PC-9 (cell line): ENCODE results near the gene PIK3IP1. TPM values are rescaled to one million over a fixed set of nuclear protein-coding genes. Genes with fewer than 3 reads are reported as not detected.

Source experiments
- BruUV-seq: library from RNA; stranded (reverse); fragments of 400-500 nt; replicated peaks from 2 replicates; lab custom pipeline; 2021; lab: Mats Ljungman, UMichigan
- CTCF ChIA-PET: fragments of 300-600 bp; sonication (Branson Sonifier 250); formaldehyde crosslinking; loops from one replicate; lab custom pipeline; 2022; ENCODE audit warnings: antibody characterized with exemption; lab: Charles Lee
- POLR2A ChIA-PET: fragments of 300-600 bp; sonication (Branson Sonifier 250); formaldehyde crosslinking; loops from one replicate; lab custom pipeline; 2022; ENCODE audit warnings: antibody characterized with exemption; ENCODE audit not compliant: unreplicated experiment; lab: Charles Lee
- DNase-seq, 2 experiments: peaks; one replicate each; pipeline versions ENCODE4 v3.0.0 to v3.0.0-alpha.2; 2015 to 2022; ENCODE audit warnings: mixed read lengths in 1 of 2
- H2AFZ ChIP-seq: fragments of 200-600 bp; sonication (generic); 2 replicates; pipeline ENCODE4 v1.8.1; 2017; ENCODE audit warnings: antibody characterized with exemption
- H3F3A ChIP-seq: fragments of 200-600 bp; sonication (generic); 2 replicates; pipeline ENCODE4 v1.8.1; 2017; ENCODE audit warnings: antibody characterized with exemption, mild to moderate bottlenecking, low read depth; ENCODE audit not compliant: insufficient read depth
- H3K27ac ChIP-seq: fragments of 200-600 bp; sonication (generic); 2 replicates; pipeline ENCODE4 v1.6.1; 2016; ENCODE audit warnings: mixed run types
- H3K27me3 ChIP-seq: fragments of 200-600 bp; sonication (generic); 2 replicates; pipeline ENCODE4 v1.6.1; 2016; ENCODE audit warnings: low read depth, mixed run types; ENCODE audit not compliant: insufficient read depth
- H3K36me3 ChIP-seq: fragments of 200-600 bp; sonication (generic); 2 replicates; pipeline ENCODE4 v1.6.1; 2016; ENCODE audit warnings: low read depth, mixed run types
- H3K4me1 ChIP-seq: fragments of 200-600 bp; sonication (generic); replicated peaks from 2 replicates; pipeline ENCODE4 v1.6.1; 2016; ENCODE audit warnings: mixed run types; ENCODE audit not compliant: insufficient read depth
- H3K4me2 ChIP-seq: fragments of 200-600 bp; sonication (generic); 2 replicates; pipeline ENCODE4 v1.6.1; 2017; ENCODE audit warnings: mixed run types
- H3K4me3 ChIP-seq: fragments of 200-600 bp; sonication (generic); 2 replicates; pipeline ENCODE4 v1.6.1; 2016; ENCODE audit warnings: mixed run types
- H3K79me2 ChIP-seq: fragments of 200-600 bp; sonication (generic); 2 replicates; pipeline ENCODE4 v1.6.1; 2017; ENCODE audit warnings: low read depth, mixed run types
- H3K9me2 ChIP-seq: fragments of 200-600 bp; sonication (generic); 2 replicates; pipeline ENCODE4 v1.8.1; 2017; ENCODE audit warnings: mild to moderate bottlenecking; ENCODE audit not compliant: insufficient read depth
- H3K9me3 ChIP-seq: fragments of 200-600 bp; sonication (generic); 2 replicates; pipeline ENCODE4 v1.8.1; 2016; ENCODE audit warnings: low read depth; ENCODE audit not compliant: insufficient read depth
- H4K20me1 ChIP-seq: fragments of 200-600 bp; sonication (generic); 2 replicates; pipeline ENCODE4 v1.8.1; 2017; ENCODE audit not compliant: insufficient read depth
- CTCF ChIP-seq: fragments of 200-600 bp; sonication (generic); conservative IDR thresholded peaks from 2 replicates; pipeline ENCODE4 v1.6.1; 2017; ENCODE audit warnings: mixed run types, antibody characterized with exemption, mild to moderate bottlenecking, moderate library complexity
- EZH2 ChIP-seq: fragments of 200-600 bp; sonication (generic); IDR thresholded peaks from 2 replicates; pipeline ENCODE4 v1.8.0; 2017; ENCODE audit warnings: antibody characterized with exemption, low read depth
- intact Hi-C: fragments of 100-400 bp; cut with micrococcal nuclease; formaldehyde crosslinking; loops from one replicate; pipeline ENCODE4 v1.10.0; 2022; ENCODE audit not compliant: unreplicated experiment
- total RNA-seq: library from RNA; stranded (reverse); gene quantifications from 2 replicates; pipeline ENCODE4 v1.2.3, GENCODE V29; 2021

PIK3IP1 gene
- total RNA-seq, 1 experiment from 2014 or later, result 15.7 TPM

- Histone ChIP-seq H3K36me3 (0 out of 2 replicates have a peak, but pooled peaks cover 3% of the 10 kb centered on the region), H3K9me3 (no peaks in the 10 kb centered on the region), H3K4me1 (peaks cover 26% of the 10 kb centered on the region), H3K4me2 (no peak overlapping the region), H4K20me1 (no peaks in the 10 kb centered on the region), H3K79me2 (no peaks in the 10 kb centered on the region), H3K27me3 (no peaks in the 10 kb centered on the region), H2AFZ (no peak overlapping the region), H3K9me2 (no peaks in the 10 kb centered on the region), H3F3A (peaks cover 13% of the 10 kb centered on the region), H3K27ac (no peak overlapping the region), H3K4me3 (no peak overlapping the region)
- intact Hi-C loops, result no loop called here
- TF ChIP-seq EZH2 (no peak), CTCF (no peak)
- POLR2A ChIA-PET, result no interaction called here
- no TSS peak for BruUV-seq
- no peak for DNase-seq
- CTCF ChIA-PET, result no interaction called here
Observed at GRCh38 chr22:31287818-31288495, 4.3 kb downstream of the PIK3IP1 start.

GRCh38 chr22:31286360-31287255, 5.7 kb downstream of the PIK3IP1 start:
- no peaks in the 10 kb centered on the region for H3K9me2 ChIP-seq
- H2AFZ ChIP-seq, result no peak overlapping the region
- BruUV-seq, result no TSS peak
- no peaks in the 10 kb centered on the region for H4K20me1 ChIP-seq
- intact Hi-C loops, result no loop called here
- H3K27ac ChIP-seq, result no peak overlapping the region
- H3K4me3 ChIP-seq, result no peak overlapping the region
- no peaks in the 10 kb centered on the region for H3K27me3 ChIP-seq
- H3K4me2 ChIP-seq, result no peak overlapping the region
- H3K36me3 ChIP-seq, result 0 out of 2 replicates have a peak, but pooled peaks cover 3% of the 10 kb centered on the region
- H3K9me3 ChIP-seq, result no peaks in the 10 kb centered on the region
- TF ChIP-seq CTCF, result no peak
- TF ChIP-seq EZH2, result no peak
- peaks cover 13% of the 10 kb centered on the region for H3K4me1 ChIP-seq
- CTCF ChIA-PET, result no interaction called here
- peaks cover 7% of the 10 kb centered on the region for H3F3A ChIP-seq
- DNase-seq, result no peak
- POLR2A ChIA-PET, result no interaction called here
- H3K79me2 ChIP-seq, result no peaks in the 10 kb centered on the region

DNA sequence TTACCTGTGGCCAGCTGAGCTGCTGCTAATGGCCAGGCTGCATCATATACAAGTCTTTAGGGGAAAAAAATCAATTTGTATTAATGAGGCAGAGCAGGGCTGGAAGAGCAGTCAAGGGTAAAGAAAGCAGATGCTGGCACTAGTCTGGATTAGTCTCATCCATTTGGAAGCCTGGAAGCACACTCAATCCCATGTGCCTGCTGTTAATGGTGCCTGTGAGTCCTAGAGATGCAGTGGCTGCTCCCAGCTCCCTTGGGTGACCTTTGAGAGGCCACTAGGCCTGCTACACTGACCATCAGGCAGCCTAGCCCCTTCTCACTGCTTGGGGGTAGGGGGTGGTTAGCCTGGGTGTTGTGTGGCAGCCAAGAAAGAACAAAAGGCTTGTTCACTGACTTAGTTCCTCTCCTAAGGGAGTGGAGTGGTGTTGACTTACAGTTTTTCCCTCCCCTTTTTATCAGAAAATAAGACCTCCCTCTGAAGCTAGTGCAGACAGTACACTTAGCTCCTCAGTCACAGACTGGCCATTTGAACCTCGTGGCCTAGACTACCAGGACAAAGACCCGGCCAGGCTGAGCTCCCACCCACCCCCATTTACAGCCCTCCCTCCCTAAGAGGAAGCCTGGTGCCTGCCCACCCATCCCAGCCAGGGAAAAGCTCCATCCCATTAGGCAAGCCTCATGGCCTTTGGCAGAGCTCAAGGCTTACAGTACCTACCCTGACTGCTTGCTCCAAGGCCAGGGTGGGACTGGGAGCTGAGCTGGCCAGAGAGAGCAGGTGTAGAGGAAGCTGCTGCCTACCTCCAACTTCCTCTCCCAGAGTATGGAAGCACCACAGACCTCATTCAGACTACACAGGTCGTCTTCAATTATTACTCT, 7.8 kb downstream of the PIK3IP1 start:
- Histone ChIP-seq H2AFZ (no peak overlapping the region), H3K9me3 (no peaks in the 10 kb centered on the region), H3K4me1 (peaks cover 17% of the 10 kb centered on the region), H3K36me3 (0 out of 2 replicates have a peak, but pooled peaks cover 3% of the 10 kb centered on the region), H3K27ac (no peak overlapping the region), H3K9me2 (no peaks in the 10 kb centered on the region), H3F3A (no peaks in the 10 kb centered on the region; the same call in 1 of the 2 replicates), H3K4me2 (no peak overlapping the region), H4K20me1 (no peaks in the 10 kb centered on the region), H3K4me3 (no peak overlapping the region), H3K27me3 (no peaks in the 10 kb centered on the region), H3K79me2 (no peaks in the 10 kb centered on the region)
- ChIA-PET CTCF (no interaction called here), POLR2A (no interaction called here)
- no TSS peak for BruUV-seq
- intact Hi-C loops, result no loop called here
- DNase-seq, result no peak
- TF ChIP-seq EZH2 (no peak), CTCF (no peak)
